ENCODE measurements around the gene GPS2. TPM values are rescaled to one million over a fixed set of nuclear protein-coding genes. Genes with fewer than 3 reads are reported as not detected.

Gene GPS2
- total and polyA plus RNA-seq, 5 donors from 2014 or later = 79.3 to 129 (median 103) TPM

DNA sequence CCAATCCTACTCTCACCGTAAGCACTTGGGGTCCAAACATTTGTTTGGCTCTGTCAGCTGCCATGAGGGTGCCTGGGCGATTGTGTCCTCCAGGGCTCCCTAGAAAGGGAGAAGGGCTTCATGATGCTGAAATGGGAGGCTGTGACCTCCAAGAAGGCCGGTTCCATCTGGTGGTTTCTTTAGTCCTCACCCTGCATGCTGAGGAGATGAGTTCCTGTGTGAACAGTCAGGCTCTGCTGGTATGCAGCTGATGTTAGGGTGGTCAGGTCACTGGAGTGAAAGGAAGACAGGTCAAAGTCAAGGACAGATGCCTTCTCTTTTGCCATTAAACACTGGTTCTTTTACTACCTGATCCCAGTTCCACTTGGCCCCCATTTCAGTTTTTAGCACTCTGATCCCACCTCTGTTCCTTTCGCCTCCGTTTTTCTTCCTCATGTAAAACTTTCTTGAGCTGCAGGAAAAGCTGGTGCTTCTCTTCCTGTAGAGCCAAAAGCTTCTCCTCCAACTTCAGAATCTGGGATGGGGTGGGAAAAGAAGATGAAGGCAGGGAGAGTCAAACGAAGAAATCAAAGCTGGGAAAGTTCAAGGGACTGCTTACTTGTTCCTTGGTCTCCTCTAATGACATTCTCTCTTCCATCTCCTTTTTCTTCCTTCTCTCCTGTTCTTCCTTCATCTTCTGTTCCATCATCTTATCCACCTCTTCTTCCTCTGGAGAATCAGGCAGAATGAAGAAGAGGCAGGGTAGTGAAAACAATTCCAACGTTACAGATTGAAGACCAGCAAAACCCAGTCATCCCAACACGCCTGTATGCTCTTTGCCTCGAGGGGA is 1.1 kb downstream of the GPS2 start:
- Mint-ChIP-seq H3K27me3 (no peaks in the 10 kb centered on the region), H3K4me3 (peak overlapping the region; percentile 84 to 99 (median 88)), H3K27ac (peak overlapping the region; percentile 58 to 93 (median 83)), H3K36me3 (peaks cover 41% of the 10 kb centered on the region), H3K9me3 (peaks cover 0 to 2% (median 0%) of the 10 kb centered on the region in 7 donors), H3K4me1 (peaks cover 6 to 66% (median 31%) of the 10 kb centered on the region in 4 donors)
- Histone ChIP-seq H3K4me1 (ENCODE audit: control insufficient read depth, insufficient read depth, low read length, poor library complexity, severe bottlenecking) (peaks cover 57% of the 10 kb centered on the region), H3K27ac (ENCODE audit: insufficient read depth, low read length, poor library complexity, severe bottlenecking) (peak overlapping the region; percentile 88), H3K4me3 (ENCODE audit: low read depth, low read length) (peak overlapping the region; percentile 84), H3K27me3 (ENCODE audit: control insufficient read depth, insufficient read depth, low read length) (no peaks in the 10 kb centered on the region), H3K9me3 (ENCODE audit: control insufficient read depth in 2 of 2, low read length in 2 of 2) (no peaks in the 10 kb centered on the region), H3K36me3 (ENCODE audit: control insufficient read depth, insufficient read depth, low read length) (peaks cover 66% of the 10 kb centered on the region)
- DNase-seq (no peak), ATAC-seq (ENCODE audit: low read depth in 2 of 2) (no peak)

DNA sequence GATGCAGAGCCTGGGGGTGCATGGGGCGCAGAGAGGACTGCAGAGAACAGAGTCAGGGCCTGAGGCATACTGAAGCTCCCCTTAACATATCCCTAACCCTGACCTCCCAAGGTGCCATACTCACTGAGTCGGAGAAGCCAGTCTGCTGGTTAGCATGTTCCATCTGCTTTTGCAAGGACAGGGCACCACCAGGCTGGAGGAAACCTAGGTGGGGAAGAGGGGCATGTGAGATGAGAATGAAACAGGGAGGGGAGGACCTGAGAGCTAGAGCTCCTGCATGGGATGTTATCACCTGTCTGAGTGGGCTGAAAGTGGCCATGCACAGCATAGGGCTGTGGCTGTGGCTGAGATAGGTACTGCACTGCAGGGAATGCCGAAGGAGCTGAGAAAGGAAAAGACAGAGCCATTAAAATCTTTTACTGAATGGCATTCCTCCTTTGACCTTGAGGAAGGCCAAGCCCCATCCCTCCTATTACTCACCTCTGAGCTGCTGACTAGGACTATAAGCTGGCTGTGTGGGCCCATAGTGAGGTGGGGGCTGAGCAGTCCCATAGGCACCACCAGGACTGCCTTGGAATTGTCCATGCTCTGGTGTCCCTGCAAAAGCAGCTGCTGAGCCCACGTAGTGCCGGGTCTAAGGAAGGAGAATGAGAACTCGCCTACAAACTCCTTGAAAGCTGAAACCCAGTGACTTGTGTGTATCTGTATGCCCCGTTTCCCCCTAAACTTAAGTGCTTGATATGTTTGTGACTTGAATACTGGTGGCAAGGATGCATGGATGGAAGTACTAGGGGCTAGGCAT is 1.9 kb downstream of the GPS2 start:
- Mint-ChIP-seq H3K27ac (peak overlapping the region; percentile 77 to 93 (median 83)), H3K4me3 (peak overlapping the region; percentile 84 to 99 (median 88)), H3K4me1 (peaks cover 6 to 71% (median 33%) of the 10 kb centered on the region in 4 donors), H3K36me3 (peaks cover 39% of the 10 kb centered on the region), H3K27me3 (no peaks in the 10 kb centered on the region), H3K9me3 (peaks cover 0 to 2% (median 0%) of the 10 kb centered on the region in 7 donors)
- ATAC-seq (ENCODE audit: low read depth in 2 of 2) = no peak
- H3K9me3 ChIP-seq (ENCODE audit: control insufficient read depth in 2 of 2, low read length in 2 of 2) = no peaks in the 10 kb centered on the region
- peaks cover 64% of the 10 kb centered on the region for H3K4me1 ChIP-seq (ENCODE audit: control insufficient read depth, insufficient read depth, low read length, poor library complexity, severe bottlenecking)
- H3K27ac ChIP-seq (ENCODE audit: insufficient read depth, low read length, poor library complexity, severe bottlenecking) = peak overlapping the region; percentile 88
- H3K4me3 ChIP-seq (ENCODE audit: low read depth, low read length) = peak overlapping the region; percentile 84
- H3K36me3 ChIP-seq (ENCODE audit: control insufficient read depth, insufficient read depth, low read length) = peaks cover 58% of the 10 kb centered on the region
- DNase-seq = no peak
- H3K27me3 ChIP-seq (ENCODE audit: control insufficient read depth, insufficient read depth, low read length) = no peaks in the 10 kb centered on the region

- no peaks in the 10 kb centered on the region for H3K27me3 Mint-ChIP-seq
- Histone ChIP-seq H3K27ac (ENCODE audit: insufficient read depth, low read length, poor library complexity, severe bottlenecking) (peak overlapping the region; percentile 88), H3K4me1 (ENCODE audit: control insufficient read depth, insufficient read depth, low read length, poor library complexity, severe bottlenecking) (peaks cover 67% of the 10 kb centered on the region), H3K4me3 (ENCODE audit: low read depth, low read length) (no peak overlapping the region), H3K9me3 (ENCODE audit: control insufficient read depth in 2 of 2, low read length in 2 of 2) (no peaks in the 10 kb centered on the region), H3K27me3 (ENCODE audit: control insufficient read depth, insufficient read depth, low read length) (no peaks in the 10 kb centered on the region), H3K36me3 (ENCODE audit: control insufficient read depth, insufficient read depth, low read length) (peaks cover 51% of the 10 kb centered on the region)
- H3K36me3 Mint-ChIP-seq = peaks cover 39% of the 10 kb centered on the region
- peaks cover 6 to 71% (median 33%) of the 10 kb centered on the region in 4 donors for H3K4me1 Mint-ChIP-seq
- peak overlapping the region; percentile 76 to 93 (median 82) for H3K27ac Mint-ChIP-seq
- no peak for DNase-seq
- peak overlapping the region; percentile 6 to 99 (median 86) for H3K4me3 Mint-ChIP-seq
- ATAC-seq (ENCODE audit: low read depth in 2 of 2) = no peak
- H3K9me3 Mint-ChIP-seq = peaks cover 0 to 2% (median 0%) of the 10 kb centered on the region in 7 donors
These were observed 2.6 kb downstream of the GPS2 start for GRCh38 chr17:7312432-7313087.

DNA sequence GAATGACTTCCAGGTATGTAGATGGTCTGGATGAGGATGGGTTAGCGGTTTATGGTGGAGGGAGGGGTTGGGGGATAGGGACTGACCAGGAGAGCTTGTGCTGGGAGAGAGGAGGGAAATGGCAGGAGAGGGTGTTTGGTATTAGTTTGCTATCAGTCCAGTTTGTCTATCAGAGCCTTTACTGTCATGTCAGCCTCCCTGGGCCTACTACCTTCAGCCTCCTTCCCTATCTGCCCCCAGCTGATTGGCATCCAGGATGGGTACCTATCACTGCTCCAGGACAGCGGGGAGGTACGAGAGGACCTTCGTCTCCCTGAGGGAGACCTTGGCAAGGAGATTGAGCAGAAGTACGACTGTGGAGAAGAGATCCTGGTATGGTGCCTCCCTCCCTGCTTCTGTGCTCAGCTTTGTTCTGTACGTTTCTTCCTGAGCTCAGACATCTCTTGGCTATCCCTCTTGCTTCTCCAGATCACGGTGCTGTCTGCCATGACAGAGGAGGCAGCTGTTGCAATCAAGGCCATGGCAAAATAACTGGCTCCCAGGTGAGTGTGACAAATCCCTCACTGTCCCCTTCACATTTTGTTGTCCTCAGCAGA is 4.0 kb downstream of the GPS2 start:
- Histone ChIP-seq H3K36me3 (ENCODE audit: control insufficient read depth, insufficient read depth, low read length) (peaks cover 49% of the 10 kb centered on the region), H3K27ac (ENCODE audit: insufficient read depth, low read length, poor library complexity, severe bottlenecking) (peak overlapping the region; percentile 100)

DNA sequence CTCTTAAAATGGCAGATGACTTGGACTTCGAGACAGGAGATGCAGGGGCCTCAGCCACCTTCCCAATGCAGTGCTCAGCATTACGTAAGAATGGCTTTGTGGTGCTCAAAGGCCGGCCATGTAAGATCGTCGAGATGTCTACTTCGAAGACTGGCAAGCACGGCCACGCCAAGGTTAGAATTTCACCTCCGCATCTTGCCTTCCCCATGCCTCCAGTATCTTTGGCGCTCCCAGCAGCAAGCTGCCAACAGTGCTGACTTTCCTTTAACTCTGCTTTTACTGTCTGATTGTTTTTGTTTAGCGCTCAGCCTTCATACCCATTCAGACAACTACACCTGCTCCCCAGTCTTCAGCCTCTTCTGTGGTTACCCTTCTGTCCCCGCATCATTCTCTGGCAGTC is 5.5 kb downstream of the GPS2 start:
- ATAC-seq (ENCODE audit: low read depth in 2 of 2) (no peak), DNase-seq (no peak)
- peak overlapping the region; percentile 89 to 98 (median 95) for H3K4me3 Mint-ChIP-seq
- H3K27me3 Mint-ChIP-seq = peaks cover 6% of the 10 kb centered on the region
- peaks cover 49% of the 10 kb centered on the region for H3K36me3 ChIP-seq (ENCODE audit: control insufficient read depth, insufficient read depth, low read length)
- H3K4me1 ChIP-seq (ENCODE audit: control insufficient read depth, insufficient read depth, low read length, poor library complexity, severe bottlenecking) = peaks cover 68% of the 10 kb centered on the region
- H3K9me3 Mint-ChIP-seq = peaks cover 0 to 2% (median 0%) of the 10 kb centered on the region in 7 donors
- peak overlapping the region; percentile 97 to 99 (median 98) for H3K27ac Mint-ChIP-seq
- peak overlapping the region; percentile 97 for H3K4me3 ChIP-seq (ENCODE audit: low read depth, low read length)
- H3K27me3 ChIP-seq (ENCODE audit: control insufficient read depth, insufficient read depth, low read length) = no peaks in the 10 kb centered on the region
- peak overlapping the region; percentile 100 for H3K27ac ChIP-seq (ENCODE audit: insufficient read depth, low read length, poor library complexity, severe bottlenecking)
- H3K36me3 Mint-ChIP-seq = peaks cover 39% of the 10 kb centered on the region
- H3K9me3 ChIP-seq (ENCODE audit: control insufficient read depth in 2 of 2, low read length in 2 of 2) = no peaks in the 10 kb centered on the region
- peaks cover 6 to 65% (median 38%) of the 10 kb centered on the region in 4 donors for H3K4me1 Mint-ChIP-seq

More for the DNA sequence above, 4.0 kb downstream of the GPS2 start:
- peaks cover 39% of the 10 kb centered on the region for H3K36me3 Mint-ChIP-seq
- Histone ChIP-seq H3K4me3 (ENCODE audit: low read depth, low read length) (peak overlapping the region; percentile 97), H3K4me1 (ENCODE audit: control insufficient read depth, insufficient read depth, low read length, poor library complexity, severe bottlenecking) (peaks cover 75% of the 10 kb centered on the region), H3K27me3 (ENCODE audit: control insufficient read depth, insufficient read depth, low read length) (no peaks in the 10 kb centered on the region), H3K9me3 (ENCODE audit: control insufficient read depth in 2 of 2, low read length in 2 of 2) (no peaks in the 10 kb centered on the region)
- peak overlapping the region in 2 of 3 donors; percentile 98 to 99 for H3K27ac Mint-ChIP-seq
- peaks cover 0 to 2% (median 0%) of the 10 kb centered on the region in 7 donors for H3K9me3 Mint-ChIP-seq
- peaks cover 6% of the 10 kb centered on the region for H3K27me3 Mint-ChIP-seq
- ATAC-seq (ENCODE audit: low read depth in 2 of 2) (no peak), DNase-seq (no peak)
- H3K4me1 Mint-ChIP-seq = peaks cover 6 to 74% (median 38%) of the 10 kb centered on the region in 4 donors
- H3K4me3 Mint-ChIP-seq = peak overlapping the region in 3 of 4 donors; percentile 39 to 98 (median 97)

DNA sequence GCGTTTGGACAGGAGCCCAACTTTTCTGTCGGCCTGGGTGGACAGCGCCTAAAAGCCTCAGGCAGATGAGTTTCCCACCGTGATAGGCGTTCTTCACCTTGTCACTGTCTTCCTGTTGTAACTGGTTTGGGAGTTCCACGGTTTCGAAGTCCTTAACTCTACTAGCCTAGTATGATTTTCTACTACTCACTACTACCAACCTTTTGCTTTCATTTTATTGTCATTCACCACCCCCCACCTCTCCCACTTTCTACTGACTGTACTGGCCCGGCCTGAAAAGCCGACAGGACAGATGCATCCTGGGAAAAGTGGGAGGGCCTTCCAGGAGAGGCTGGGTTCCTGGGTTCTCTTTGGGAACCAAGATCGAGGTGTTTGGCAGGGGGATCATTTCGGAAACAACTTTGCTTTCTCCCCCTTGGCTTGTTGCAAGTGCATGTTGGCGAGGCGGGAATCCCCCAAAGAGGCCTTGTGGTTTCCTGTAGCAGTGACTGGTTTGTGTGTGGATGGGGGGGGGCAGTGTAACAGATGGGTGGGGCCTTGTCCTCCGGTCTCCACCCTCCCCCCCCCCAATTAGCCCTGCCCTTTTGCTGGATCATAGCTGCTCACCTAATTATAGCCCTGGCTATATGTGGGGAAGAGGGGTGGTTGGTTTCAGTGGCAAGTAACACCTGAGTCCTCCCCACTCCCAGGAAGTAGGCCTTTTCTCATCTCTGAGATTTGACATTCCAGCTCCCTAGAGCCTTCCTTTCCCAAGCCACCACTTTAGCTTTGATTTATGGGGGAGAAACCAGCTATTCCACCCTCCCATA is 6.3 kb downstream of the GPS2 start:
- Mint-ChIP-seq H3K27ac (peak overlapping the region; percentile 94 to 99 (median 98)), H3K27me3 (peaks cover 6% of the 10 kb centered on the region), H3K4me1 (peaks cover 6 to 57% (median 32%) of the 10 kb centered on the region in 4 donors), H3K4me3 (peak overlapping the region; percentile 89 to 98 (median 95)), H3K9me3 (peaks cover 0 to 2% (median 0%) of the 10 kb centered on the region in 7 donors), H3K36me3 (peaks cover 35% of the 10 kb centered on the region)
- ATAC-seq (ENCODE audit: low read depth in 2 of 2) (peak; percentile 22 to 29), DNase-seq (peak; percentile 85 to 95 (median 91))
- Histone ChIP-seq H3K9me3 (ENCODE audit: control insufficient read depth in 2 of 2, low read length in 2 of 2) (no peaks in the 10 kb centered on the region), H3K4me1 (ENCODE audit: control insufficient read depth, insufficient read depth, low read length, poor library complexity, severe bottlenecking) (peaks cover 60% of the 10 kb centered on the region), H3K4me3 (ENCODE audit: low read depth, low read length) (peak overlapping the region; percentile 97), H3K27ac (ENCODE audit: insufficient read depth, low read length, poor library complexity, severe bottlenecking) (peak overlapping the region; percentile 100), H3K36me3 (ENCODE audit: control insufficient read depth, insufficient read depth, low read length) (peaks cover 44% of the 10 kb centered on the region), H3K27me3 (ENCODE audit: control insufficient read depth, insufficient read depth, low read length) (no peaks in the 10 kb centered on the region)
